NCI-H2081 (cell line): ENCODE measurements around the gene SCYL1.

Experiments
- DNase-seq, 2 experiments: peaks; one replicate each; lab custom pipeline; 2025; lab: John Stamatoyannopoulos, UW

SCYL1 gene

GRCh38 chr11:65581928-65582327, 57.0 kb downstream of the SCYL1 start:
- no peak for DNase-seq

GRCh38 chr11:65583589-65583988, 58.7 kb downstream of the SCYL1 start:
- DNase-seq = no peak

GRCh38 chr11:65584106-65584505, 59.2 kb downstream of the SCYL1 start:
- DNase-seq = no peak

GRCh38 chr11:65584723-65585171, 59.9 kb downstream of the SCYL1 start:
- no peak for DNase-seq

GRCh38 chr11:65585396-65586246, 60.7 kb downstream of the SCYL1 start:
- DNase-seq = no peak

GRCh38 chr11:65586247-65586630, 61.4 kb downstream of the SCYL1 start:
- no peak for DNase-seq

GRCh38 chr11:65586676-65587075, 61.8 kb downstream of the SCYL1 start:
- no peak for DNase-seq
